HEK293 (cell line): ENCODE results near the gene AEN.

Source experiments
- CTCF ChIA-PET: fragments of 350-600 bp; formaldehyde crosslinking; extraction: SDS; loops from one replicate; lab custom pipeline; 2021; ENCODE audit warnings: antibody characterized with exemption; lab: Yijun Ruan, JAX
- POLR2A ChIA-PET: fragments of 300-600 bp; formaldehyde crosslinking; extraction: SDS; loops from one replicate; lab custom pipeline; 2020; ENCODE audit warnings: antibody characterized with exemption, inconsistent platforms; lab: Yijun Ruan, JAX
- H3K27ac ChIP-seq: fragments of 200-500 bp; sonication (Bioruptor generic); 2 replicates; pipeline ENCODE4 v1.5.1; 2014; ENCODE audit warnings: low read depth, low read length, control low read depth, inconsistent platforms; ENCODE audit errors: extremely low read depth
- H3K36me3 ChIP-seq, 2 experiments: fragments of 200-500 bp in 1 of 2; sonication (Bioruptor generic) in 1 of 2; 1 replicate in 1 of 2; 2 replicates in 1 of 2; pipeline ENCODE4 v1.5.1; 2014 to 2017; ENCODE audit warnings: inconsistent platforms in 2 of 2, low read length in 2 of 2; ENCODE audit not compliant: control insufficient read depth in 2 of 2, insufficient read depth in 1 of 2
- H3K4me1 ChIP-seq: fragments of 200-500 bp; sonication (Bioruptor generic); 2 replicates; pipeline ENCODE4 v1.5.1; 2014; ENCODE audit warnings: mild to moderate bottlenecking, low read length, inconsistent platforms; ENCODE audit not compliant: control insufficient read depth, insufficient read depth
- H3K4me3 ChIP-seq: 2 replicates; pipeline ENCODE4 v1.5.1; 2011; ENCODE audit warnings: low read depth, mild to moderate bottlenecking, control low read depth, low read length, moderate library complexity
- H3K9me3 ChIP-seq: fragments of 200-500 bp; sonication (Bioruptor generic); 2 replicates; pipeline ENCODE4 v1.5.1; 2014; ENCODE audit warnings: low read depth, low read length, inconsistent platforms; ENCODE audit not compliant: control insufficient read depth, insufficient read depth
- AEBP2 ChIP-seq: fragments of 450-650 bp; formaldehyde crosslinking; IDR thresholded peaks from 2 replicates; pipeline ENCODE4 v1.5.1; 2016; ENCODE audit warnings: missing biosample characterization, missing genetic modification characterization, borderline replicate concordance
- ATF2 ChIP-seq: fragments of 450-650 bp; formaldehyde crosslinking; IDR thresholded peaks from 2 replicates; pipeline ENCODE4 v1.5.1; 2016; ENCODE audit warnings: missing biosample characterization, missing genetic modification characterization, low read depth
- FEZF1 ChIP-seq: fragments of 450-650 bp; formaldehyde crosslinking; IDR thresholded peaks from 2 replicates; pipeline ENCODE4 v1.5.1; 2016; ENCODE audit warnings: missing biosample characterization, missing genetic modification characterization
- GFI1B ChIP-seq: fragments of 450-650 bp; formaldehyde crosslinking; IDR thresholded peaks from 2 replicates; pipeline ENCODE4 v1.5.1; 2016; ENCODE audit warnings: missing biosample characterization, missing genetic modification characterization
- GLI4 ChIP-seq: fragments of 450-650 bp; formaldehyde crosslinking; IDR thresholded peaks from 2 replicates; pipeline ENCODE4 v1.5.1; 2016; ENCODE audit warnings: missing biosample characterization, missing genetic modification characterization
- HOXD13 ChIP-seq: sonication (generic); formaldehyde crosslinking; IDR thresholded peaks from 2 replicates; pipeline ENCODE4 v1.8.0; 2022; ENCODE audit warnings: missing genetic modification reagents, borderline replicate concordance
- OSR2 ChIP-seq: fragments of 450-650 bp; formaldehyde crosslinking; IDR thresholded peaks from 2 replicates; pipeline ENCODE4 v1.5.1; 2016; ENCODE audit warnings: missing biosample characterization, missing genetic modification characterization
- WT1 ChIP-seq: fragments of 450-650 bp; formaldehyde crosslinking; IDR thresholded peaks from 2 replicates; pipeline ENCODE4 v1.5.1; 2016; ENCODE audit warnings: missing biosample characterization, missing genetic modification characterization
- ZBTB17 ChIP-seq: fragments of 450-650 bp; formaldehyde crosslinking; IDR thresholded peaks from 2 replicates; pipeline ENCODE4 v1.5.1; 2016; ENCODE audit warnings: missing biosample characterization, missing genetic modification characterization
- ZBTB20 ChIP-seq: fragments of 450-650 bp; formaldehyde crosslinking; IDR thresholded peaks from 2 replicates; pipeline ENCODE4 v1.5.1; 2016; ENCODE audit warnings: missing biosample characterization, missing genetic modification characterization
- ZBTB8A ChIP-seq: fragments of 450-650 bp; formaldehyde crosslinking; IDR thresholded peaks from 2 replicates; pipeline ENCODE4 v1.5.1; 2016; ENCODE audit warnings: missing biosample characterization, missing genetic modification characterization
- ZFP3 ChIP-seq: fragments of 450-650 bp; formaldehyde crosslinking; IDR thresholded peaks from 2 replicates; pipeline ENCODE4 v1.5.1; 2016; ENCODE audit warnings: low read depth, missing biosample characterization, missing genetic modification characterization
- ZNF114 ChIP-seq: fragments of 450-650 bp; formaldehyde crosslinking; IDR thresholded peaks from 2 replicates; pipeline ENCODE4 v1.5.0; 2017; ENCODE audit warnings: missing biosample characterization, missing genetic modification characterization
- ZNF140 ChIP-seq: fragments of 450-650 bp; formaldehyde crosslinking; IDR thresholded peaks from 2 replicates; pipeline ENCODE4 v1.5.1; 2016; ENCODE audit warnings: missing biosample characterization, missing genetic modification characterization
- ZNF148 ChIP-seq: fragments of 450-650 bp; formaldehyde crosslinking; IDR thresholded peaks from 2 replicates; pipeline ENCODE4 v1.5.0; 2017; ENCODE audit warnings: missing biosample characterization, missing genetic modification characterization, borderline replicate concordance
- ZNF155 ChIP-seq: fragments of 450-650 bp; formaldehyde crosslinking; IDR thresholded peaks from 2 replicates; pipeline ENCODE4 v1.5.1; 2016; ENCODE audit warnings: missing biosample characterization, missing genetic modification characterization
- ZNF157 ChIP-seq: fragments of 450-650 bp; formaldehyde crosslinking; IDR thresholded peaks from 2 replicates; pipeline ENCODE4 v1.5.1; 2016; ENCODE audit warnings: missing biosample characterization, missing genetic modification characterization
- ZNF362 ChIP-seq: fragments of 450-650 bp; formaldehyde crosslinking; IDR thresholded peaks from 2 replicates; pipeline ENCODE4 v1.5.1; 2016; ENCODE audit warnings: missing biosample characterization, missing genetic modification characterization
- ZNF416 ChIP-seq: fragments of 450-650 bp; formaldehyde crosslinking; IDR thresholded peaks from 2 replicates; pipeline ENCODE4 v1.5.1; 2016; ENCODE audit warnings: missing biosample characterization, missing genetic modification characterization
- ZNF423 ChIP-seq: fragments of 450-650 bp; formaldehyde crosslinking; IDR thresholded peaks from 2 replicates; pipeline ENCODE4 v1.5.1; 2016; ENCODE audit warnings: missing biosample characterization, missing genetic modification characterization
- ZNF585B ChIP-seq: fragments of 450-650 bp; formaldehyde crosslinking; IDR thresholded peaks from 2 replicates; pipeline ENCODE4 v1.5.1; 2016; ENCODE audit warnings: missing biosample characterization, missing genetic modification characterization
- ZNF623 ChIP-seq: fragments of 450-650 bp; formaldehyde crosslinking; IDR thresholded peaks from 2 replicates; pipeline ENCODE4 v1.5.1; 2016; ENCODE audit warnings: missing biosample characterization, missing genetic modification characterization
- ZNF629 ChIP-seq: fragments of 450-650 bp; formaldehyde crosslinking; IDR thresholded peaks from 2 replicates; pipeline ENCODE4 v1.5.1; 2017; ENCODE audit warnings: missing biosample characterization, missing genetic modification characterization
- ZNF645 ChIP-seq: fragments of 450-650 bp; formaldehyde crosslinking; IDR thresholded peaks from 2 replicates; pipeline ENCODE4; 2016; ENCODE audit warnings: missing biosample characterization, missing genetic modification characterization
- ZNF664 ChIP-seq: fragments of 450-650 bp; formaldehyde crosslinking; IDR thresholded peaks from 2 replicates; pipeline ENCODE4 v1.5.1; 2016; ENCODE audit warnings: missing biosample characterization, missing genetic modification characterization
- ZNF768 ChIP-seq: fragments of 450-650 bp; formaldehyde crosslinking; IDR thresholded peaks from 2 replicates; pipeline ENCODE4 v1.5.1; 2018; ENCODE audit warnings: missing biosample characterization, mild to moderate bottlenecking, missing genetic modification characterization
- ZNF777 ChIP-seq: fragments of 450-650 bp; formaldehyde crosslinking; IDR thresholded peaks from 2 replicates; pipeline ENCODE4 v1.5.1; 2017; ENCODE audit warnings: missing biosample characterization, missing genetic modification characterization, borderline replicate concordance
- ZNF843 ChIP-seq: fragments of 450-650 bp; formaldehyde crosslinking; IDR thresholded peaks from 2 replicates; pipeline ENCODE4 v1.5.1; 2016; ENCODE audit warnings: missing biosample characterization, missing genetic modification characterization

AEN gene

GRCh38 chr15:88580532-88580931 is 40.6 kb upstream of the AEN start:
- Histone ChIP-seq H3K27ac (no peak overlapping the region), H3K4me1 (peaks cover 3% of the 10 kb centered on the region; the same call in 1 of the 2 replicates), H3K4me3 (no peak overlapping the region), H3K9me3 (no peaks in the 10 kb centered on the region), H3K36me3 (no peaks in the 10 kb centered on the region; a peak in 1 of 3 replicates)
- POLR2A ChIA-PET, result no interaction called here
- CTCF ChIA-PET, result interaction anchor here (0.7 to 0.8 kb wide), 2 partner anchors 35 to 44 kb away, joined by 3 to 4 read pairs; no protein-coding TSS in a partner anchor
- TF ChIP-seq ZNF140 (tag by site-specific recombination) (no peak), ZNF629 (tag by site-specific recombination) (peak; percentile 27; the same call in 1 of the 2 replicates), ZBTB20 (tag by site-specific recombination) (0 out of 2 replicates have a peak, but pooled peaks have one; percentile 32), ATF2 (tag by site-specific recombination) (peak; percentile 92), GFI1B (tag by site-specific recombination) (0 out of 2 replicates have a peak, but pooled peaks have one; percentile 51), HOXD13 (no peak), ZBTB17 (tag by site-specific recombination) (peak; percentile 33; the same call in 1 of the 2 replicates), ZNF114 (tag by site-specific recombination) (no peak), ZBTB8A (tag by site-specific recombination) (no peak)

GRCh38 chr15:88586401-88587162 is 34.6 kb upstream of the AEN start:
- Histone ChIP-seq H3K4me3 (no peak overlapping the region), H3K36me3 (no peaks in the 10 kb centered on the region; a peak in 1 of 3 replicates), H3K9me3 (no peaks in the 10 kb centered on the region), H3K27ac (peak overlapping the region; percentile 65), H3K4me1 (peaks cover 18% of the 10 kb centered on the region)
- ChIA-PET CTCF (interaction anchor here (0.5 to 0.9 kb wide), 2 partner anchors 29 to 257 kb away, joined by 3 to 4 read pairs; no protein-coding TSS in a partner anchor), POLR2A (interaction anchor here (0.9 kb wide), 1 partner anchor 119 kb away, joined by 3 read pairs; the partner anchor contains the start of genes MRPL46 and MRPS11)
- no peak for TF ChIP-seq ZNF157 (tag by site-specific recombination)
- TF ChIP-seq ZNF155 (tag by site-specific recombination), result no peak
- no peak for TF ChIP-seq ZNF148
- TF ChIP-seq GLI4 (tag by site-specific recombination), result no peak
- TF ChIP-seq ZBTB17 (tag by site-specific recombination), result no peak; the same call in 1 of the 2 replicates
- no peak for TF ChIP-seq ZFP3 (tag by site-specific recombination)
- TF ChIP-seq ZNF423, result peak; percentile 43
- TF ChIP-seq OSR2 (tag by site-specific recombination), result peak; percentile 83
- no peak for TF ChIP-seq ZNF623
- no peak for TF ChIP-seq ZNF585B (tag by site-specific recombination)
- TF ChIP-seq ZNF843 (tag by site-specific recombination), result peak; percentile 93
- no peak for TF ChIP-seq ZNF416
- no peak for TF ChIP-seq AEBP2 (tag by site-specific recombination)
- TF ChIP-seq ZNF777 (tag by site-specific recombination), result no peak
- TF ChIP-seq FEZF1 (tag by site-specific recombination), result peak; percentile 87
- no peak for TF ChIP-seq ZNF362 (tag by site-specific recombination)
- TF ChIP-seq WT1 (tag by site-specific recombination), result no peak
- TF ChIP-seq ZNF664 (tag by site-specific recombination), result 0 out of 2 replicates have a peak, but pooled peaks have one; percentile 32
- no peak for TF ChIP-seq ZNF645 (tag by site-specific recombination)
- TF ChIP-seq ZNF768, result no peak
